PC-3 (cell line): ENCODE results near the gene GADL1. TPM values are rescaled to one million over a fixed set of nuclear protein-coding genes. Genes with fewer than 3 reads are reported as not detected.

ENCODE experiments used
- ATAC-seq: fragments of 200-7000 bp; cut with Tn5 transposase; 2 replicates; pipeline ENCODE4 v1.9.1; 2020; ENCODE audit warnings: mild to moderate bottlenecking, moderate library complexity
- BruUV-seq: library from RNA; stranded (reverse); fragments of 400-500 nt; replicated peaks from 2 replicates; lab custom pipeline; 2021; lab: Mats Ljungman, UMichigan
- CTCF ChIA-PET: fragments of 300-600 bp; sonication (Branson Sonifier 250); formaldehyde crosslinking; loops from one replicate; lab custom pipeline; 2022; ENCODE audit warnings: antibody characterized with exemption; lab: Charles Lee
- POLR2A ChIA-PET: fragments of 300-600 bp; sonication (Branson Sonifier 250); formaldehyde crosslinking; loops from one replicate; lab custom pipeline; 2022; ENCODE audit warnings: antibody characterized with exemption; ENCODE audit not compliant: unreplicated experiment; lab: Charles Lee
- DNase-seq: peaks from one replicate; pipeline ENCODE4 v3.0.0-alpha.2; 2015
- H2AFZ ChIP-seq: fragments of 300-600 bp; sonication (generic); 2 replicates; pipeline ENCODE4 v1.6.0; 2016; ENCODE audit warnings: antibody characterized with exemption, low read length
- H3F3A ChIP-seq: fragments of 300-600 bp; sonication (generic); one replicate; pipeline ENCODE4 v1.6.0; 2017; ENCODE audit warnings: antibody characterized with exemption, low read length, control low read depth, mild to moderate bottlenecking; ENCODE audit not compliant: unreplicated experiment
- H3K27ac ChIP-seq: fragments of 300-600 bp; sonication (generic); 2 replicates; pipeline ENCODE4 v1.5.1; 2016; ENCODE audit warnings: mild to moderate bottlenecking, low read length
- H3K27me3 ChIP-seq: fragments of 300-600 bp; sonication (generic); 2 replicates; pipeline ENCODE4 v1.6.1; 2016; ENCODE audit warnings: low read length, mixed read lengths
- H3K36me3 ChIP-seq: fragments of 300-600 bp; sonication (generic); 2 replicates; pipeline ENCODE4 v1.6.1; 2016; ENCODE audit warnings: low read depth, mixed run types, low read length, mixed read lengths
- H3K4me1 ChIP-seq: fragments of 300-600 bp; sonication (generic); 2 replicates; pipeline ENCODE4 v1.5.1; 2016; ENCODE audit warnings: low read length; ENCODE audit not compliant: insufficient read depth
- H3K4me2 ChIP-seq: fragments of 300-600 bp; sonication (generic); 2 replicates; pipeline ENCODE4 v1.6.0; 2016; ENCODE audit warnings: low read length
- H3K4me3 ChIP-seq: fragments of 300-600 bp; sonication (generic); 2 replicates; pipeline ENCODE4 v1.5.1; 2016; ENCODE audit warnings: mild to moderate bottlenecking, low read length, mixed read lengths
- H3K79me2 ChIP-seq: fragments of 300-600 bp; sonication (generic); 2 replicates; pipeline ENCODE4 v1.6.1; 2017; ENCODE audit warnings: low read length, mixed read lengths
- H3K9ac ChIP-seq: fragments of 300-600 bp; sonication (generic); 2 replicates; pipeline ENCODE4 v1.6.0; 2016; ENCODE audit warnings: mild to moderate bottlenecking, low read length
- H3K9me2 ChIP-seq: fragments of 300-600 bp; sonication (generic); replicated peaks from 2 replicates; pipeline ENCODE4 v1.6.1; 2016; ENCODE audit warnings: mixed run types, low read length, mixed read lengths
- H3K9me3 ChIP-seq: fragments of 300-600 bp; sonication (generic); 2 replicates; pipeline ENCODE4 v1.6.1; 2016; ENCODE audit warnings: low read length, mixed read lengths
- H4K20me1 ChIP-seq: fragments of 300-600 bp; sonication (generic); 2 replicates; pipeline ENCODE4 v1.6.1; 2016; ENCODE audit warnings: low read length, mixed read lengths
- CTCF ChIP-seq: fragments of 300-600 bp; sonication (generic); conservative IDR thresholded peaks from 2 replicates; pipeline ENCODE4 v1.5.1; 2017; ENCODE audit warnings: antibody characterized with exemption, low read depth, mild to moderate bottlenecking, low read length
- EZH2 ChIP-seq: fragments of 300-600 bp; sonication (generic); IDR thresholded peaks from one replicate; pipeline ENCODE4 v1.6.1; 2017; ENCODE audit warnings: antibody characterized with exemption, mild to moderate bottlenecking, low read length; ENCODE audit not compliant: unreplicated experiment
- EZH2phosphoT487 ChIP-seq: fragments of 300-600 bp; sonication (generic); IDR thresholded peaks from 2 replicates; pipeline ENCODE4 v1.6.1; 2018; ENCODE audit warnings: mild to moderate bottlenecking, antibody characterized with exemption, low read length, borderline replicate concordance
- intact Hi-C: fragments of 100-400 bp; cut with micrococcal nuclease; formaldehyde crosslinking; loops from 2 replicates; pipeline ENCODE4 v1.9.0; 2023
- total RNA-seq: library from RNA; depleted of rRNA; stranded (reverse); fragments of >200 nt; gene quantifications from 2 replicates; pipeline ENCODE4 v1.2.3, GENCODE V29; 2014

GADL1 gene
- total RNA-seq, 1 experiment from 2014 or later, result not detected

DNA sequence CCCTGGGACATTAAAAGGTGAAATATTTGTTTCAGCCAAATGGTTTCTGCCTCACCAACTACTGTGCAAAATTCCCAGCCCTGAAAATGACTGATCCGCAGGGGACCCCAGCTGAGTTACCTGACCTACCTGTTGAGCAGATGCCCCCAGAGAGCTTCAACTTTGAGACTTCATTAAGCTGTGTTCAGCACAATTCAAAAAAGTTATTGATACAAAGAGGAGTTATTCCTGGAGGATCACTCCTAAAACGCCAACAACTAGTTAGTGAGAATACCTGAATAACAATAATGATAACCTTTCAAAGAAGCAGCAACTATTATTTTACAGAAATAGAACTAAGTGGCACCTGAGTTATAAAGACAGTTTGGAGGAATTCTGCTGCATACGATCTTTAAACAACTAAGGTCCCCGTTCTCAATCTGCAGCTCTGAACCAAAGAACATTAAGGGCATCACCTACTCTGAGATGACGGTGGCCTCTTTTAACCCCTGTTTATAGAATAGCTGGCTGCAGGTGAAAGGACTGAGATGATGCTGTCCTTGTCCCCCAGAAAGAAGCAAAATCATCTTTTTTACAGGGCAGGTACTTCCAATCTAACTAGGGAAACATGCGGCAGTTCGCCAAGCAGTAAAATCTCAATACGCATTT, 659 bp downstream of the GADL1 start:
- no peaks in the 10 kb centered on the region for H3K36me3 ChIP-seq
- no peaks in the 10 kb centered on the region for H3K79me2 ChIP-seq
- intact Hi-C loops, result loop anchor here (5.0 kb wide), 1 partner anchor 117 kb away; no protein-coding TSS in a partner anchor
- H3K4me2 ChIP-seq, result peak overlapping the region; percentile 90
- DNase-seq (peak; percentile 11), ATAC-seq (peak; percentile 23)
- POLR2A ChIA-PET, result no interaction called here
- H3K9ac ChIP-seq, result no peak overlapping the region
- CTCF ChIA-PET, result no interaction called here
- BruUV-seq, result no TSS peak
- no peaks in the 10 kb centered on the region for H3K9me3 ChIP-seq
- H4K20me1 ChIP-seq, result no peaks in the 10 kb centered on the region
- no peaks in the 10 kb centered on the region for H3F3A ChIP-seq
- H3K27me3 ChIP-seq, result peaks cover 14% of the 10 kb centered on the region
- H3K4me3 ChIP-seq, result peak overlapping the region; percentile 79
- H3K27ac ChIP-seq, result no peak overlapping the region
- peak overlapping the region; percentile 87 for H2AFZ ChIP-seq
- TF ChIP-seq EZH2phosphoT487, result no peak
- no peaks in the 10 kb centered on the region for H3K9me2 ChIP-seq
- H3K4me1 ChIP-seq, result peaks cover 5% of the 10 kb centered on the region; the same call in 1 of the 2 replicates

DNA sequence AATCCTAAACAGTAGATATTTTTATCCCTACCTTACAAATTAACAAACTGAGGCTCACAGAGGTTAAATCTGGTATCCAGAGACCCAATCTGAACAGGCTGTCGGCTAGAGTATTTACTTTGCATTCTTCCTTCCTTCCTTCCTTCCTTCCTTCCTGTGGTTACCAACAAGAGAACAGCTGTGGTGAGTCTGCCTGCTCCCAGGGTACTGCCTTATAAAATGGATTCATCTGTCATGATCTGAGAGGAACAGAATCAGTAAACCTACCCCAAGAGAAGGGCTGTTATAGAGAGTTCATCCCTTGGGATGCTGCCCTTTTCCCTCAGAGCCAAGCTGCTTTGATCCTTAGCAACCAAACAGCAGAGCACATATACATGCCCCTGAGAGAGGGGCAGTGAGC, 3.6 kb downstream of the GADL1 start:
- Histone ChIP-seq H3F3A (no peaks in the 10 kb centered on the region), H3K9ac (no peak overlapping the region), H3K4me1 (peaks cover 5% of the 10 kb centered on the region; the same call in 1 of the 2 replicates), H3K27me3 (peaks cover 14% of the 10 kb centered on the region), H3K79me2 (no peaks in the 10 kb centered on the region), H3K27ac (no peak overlapping the region), H3K4me2 (no peak overlapping the region), H3K9me3 (no peaks in the 10 kb centered on the region), H3K9me2 (no peaks in the 10 kb centered on the region), H3K36me3 (no peaks in the 10 kb centered on the region), H2AFZ (no peak overlapping the region), H3K4me3 (no peak overlapping the region), H4K20me1 (no peaks in the 10 kb centered on the region)
- TF ChIP-seq EZH2 (no peak), CTCF (no peak), EZH2phosphoT487 (no peak)
- intact Hi-C loops, result loop anchor here (5.0 kb wide), 1 partner anchor 114 kb away; no protein-coding TSS in a partner anchor
- CTCF ChIA-PET, result no interaction called here
- no peak for DNase-seq
- POLR2A ChIA-PET, result no interaction called here
- no TSS peak for BruUV-seq
- no peak for ATAC-seq

- Histone ChIP-seq H3K79me2 (no peaks in the 10 kb centered on the region), H3F3A (no peaks in the 10 kb centered on the region), H3K4me3 (no peak overlapping the region), H3K27ac (no peak overlapping the region), H3K36me3 (no peaks in the 10 kb centered on the region), H3K4me2 (no peak overlapping the region), H3K27me3 (no peaks in the 10 kb centered on the region), H3K4me1 (no peaks in the 10 kb centered on the region), H3K9ac (no peak overlapping the region), H2AFZ (no peak overlapping the region), H3K9me2 (no peaks in the 10 kb centered on the region), H4K20me1 (no peaks in the 10 kb centered on the region), H3K9me3 (no peaks in the 10 kb centered on the region)
- intact Hi-C loops, result no loop called here
- POLR2A ChIA-PET, result no interaction called here
- CTCF ChIA-PET, result no interaction called here
- TF ChIP-seq EZH2phosphoT487 (no peak), EZH2 (no peak), CTCF (no peak)
- ATAC-seq (no peak), DNase-seq (no peak)
- no TSS peak for BruUV-seq
Observed at GRCh38 chr3:30886888-30887287, 7.6 kb downstream of the GADL1 start.
